Adrenal gland (tissue), 5 donors: ENCODE measurements around the gene CSTPP1.

Source experiments
- POLR2A ChIP-seq, 2 donors: fragments of 450-650 bp; IDR thresholded peaks; one replicate each; pipeline ENCODE4 v1.6.1; 2017; ENCODE audit warnings: antibody characterized with exemption in 2 of 2, mild to moderate bottlenecking in 2 of 2, moderate library complexity in 1 of 2
- TF ChIP-seq, protein P1 (sequence below), 6 experiments: fragments of 450-650 bp in 4 of 6; fragments of 200-600 bp in 2 of 6; sonication (generic) in 1 of 6; IDR thresholded peaks; 1 replicate in 5 of 6; 2 replicates in 1 of 6; pipeline versions ENCODE4 v1.5.1 to v1.8.0; 2016 to 2021; ENCODE audit warnings: antibody characterized with exemption in 6 of 6, mild to moderate bottlenecking in 2 of 6, moderate library complexity in 1 of 6
- donor health status: DM: no; HTN: no; CAD: no.

DNA sequence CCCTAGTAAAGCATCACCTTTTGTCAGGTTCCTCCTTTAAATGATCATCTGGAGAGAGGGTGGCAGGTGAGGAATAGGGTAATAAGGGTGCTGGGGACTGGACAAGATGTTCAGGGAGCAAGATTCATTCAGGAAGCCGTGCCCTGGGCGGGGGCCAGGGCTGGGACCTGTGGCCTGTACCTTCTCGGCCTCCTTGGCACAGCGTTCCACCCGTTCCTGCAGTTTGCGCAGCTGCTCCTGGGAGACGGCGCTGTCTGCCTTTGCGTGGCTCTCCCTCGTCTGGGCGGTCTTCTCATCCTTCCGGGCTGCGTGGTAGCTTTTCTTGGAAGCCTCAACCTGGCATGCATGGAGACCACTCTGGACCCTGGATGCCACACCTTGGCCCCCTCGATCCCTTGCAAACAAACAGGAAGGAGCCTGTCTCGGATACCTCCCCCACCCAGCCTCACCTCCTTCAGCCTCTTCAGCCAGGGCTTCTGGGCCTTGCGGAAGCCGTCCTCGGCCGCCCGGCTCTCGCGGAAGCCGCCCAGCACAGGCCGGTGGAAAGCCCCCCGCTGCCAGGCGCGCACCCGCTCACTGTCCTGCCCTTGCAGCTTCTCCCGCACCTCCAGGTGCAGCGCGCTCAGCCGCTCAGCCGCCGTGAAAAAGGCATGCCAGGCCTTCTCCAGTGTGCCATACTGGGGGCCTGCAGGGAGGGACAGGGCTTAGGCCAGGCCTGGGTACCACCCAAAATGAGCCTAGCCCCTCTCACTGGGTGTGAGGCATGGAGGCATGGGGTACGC is 243.6 kb downstream of the CSTPP1 start:
- TF ChIP-seq POLR2A (IDR thresholded peaks at IDR 0.05): no peak
- TF ChIP-seq, protein P1, sequence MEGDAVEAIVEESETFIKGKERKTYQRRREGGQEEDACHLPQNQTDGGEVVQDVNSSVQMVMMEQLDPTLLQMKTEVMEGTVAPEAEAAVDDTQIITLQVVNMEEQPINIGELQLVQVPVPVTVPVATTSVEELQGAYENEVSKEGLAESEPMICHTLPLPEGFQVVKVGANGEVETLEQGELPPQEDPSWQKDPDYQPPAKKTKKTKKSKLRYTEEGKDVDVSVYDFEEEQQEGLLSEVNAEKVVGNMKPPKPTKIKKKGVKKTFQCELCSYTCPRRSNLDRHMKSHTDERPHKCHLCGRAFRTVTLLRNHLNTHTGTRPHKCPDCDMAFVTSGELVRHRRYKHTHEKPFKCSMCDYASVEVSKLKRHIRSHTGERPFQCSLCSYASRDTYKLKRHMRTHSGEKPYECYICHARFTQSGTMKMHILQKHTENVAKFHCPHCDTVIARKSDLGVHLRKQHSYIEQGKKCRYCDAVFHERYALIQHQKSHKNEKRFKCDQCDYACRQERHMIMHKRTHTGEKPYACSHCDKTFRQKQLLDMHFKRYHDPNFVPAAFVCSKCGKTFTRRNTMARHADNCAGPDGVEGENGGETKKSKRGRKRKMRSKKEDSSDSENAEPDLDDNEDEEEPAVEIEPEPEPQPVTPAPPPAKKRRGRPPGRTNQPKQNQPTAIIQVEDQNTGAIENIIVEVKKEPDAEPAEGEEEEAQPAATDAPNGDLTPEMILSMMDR (IDR thresholded peaks at IDR 0.05): no peak
